Ovary (tissue), 9 donors: ENCODE data around the gene GPR21. TPM values are rescaled to one million over a fixed set of nuclear protein-coding genes. Genes with fewer than 3 reads are reported as not detected.
A peak's percentile ranks its signal among the peaks of the same experiment; 100 is the strongest.

ENCODE experiments used
- DNase-seq, 5 donors: peaks; one replicate each; pipeline ENCODE4 v3.0.0-alpha.2; 2019 to 2020
- H3K27ac ChIP-seq, 2 donors: fragments of 200-600 bp; one replicate each; pipeline versions ENCODE4 v1.5.1 to v1.8.0; 2019 to 2022
- H3K27me3 ChIP-seq: fragments of 200-600 bp; one replicate; pipeline ENCODE4 v1.8.0; 2022
- H3K36me3 ChIP-seq: fragments of 200-600 bp; sonication (generic); one replicate; pipeline ENCODE4 v1.5.1; 2019
- H3K4me1 ChIP-seq: one replicate; pipeline ENCODE4 v1.8.1; 2013; ENCODE audit warnings: mild to moderate bottlenecking, moderate library complexity; ENCODE audit not compliant: insufficient read depth
- H3K4me3 ChIP-seq: fragments of 200-600 bp; sonication (generic); one replicate; pipeline ENCODE4 v1.5.1; 2017
- H3K9me3 ChIP-seq, 2 donors: fragments of 200-600 bp in 1 of 2; sonication (generic) in 1 of 2; one replicate each; pipeline versions ENCODE4 v1.5.1 to v1.8.1; 2013 to 2019; ENCODE audit warnings: mild to moderate bottlenecking in 1 of 2, moderate library complexity in 1 of 2
- CTCF ChIP-seq, 3 donors: fragments of 450-650 bp in 2 of 3; fragments of 200-600 bp in 1 of 3; IDR thresholded peaks; one replicate each; pipeline versions ENCODE4 v1.5.1 to v1.8.0; 2016 to 2022; ENCODE audit warnings: antibody characterized with exemption in 3 of 3, mild to moderate bottlenecking in 1 of 3
- EP300 ChIP-seq: sonication (generic); formaldehyde crosslinking; IDR thresholded peaks from one replicate; pipeline ENCODE4 v1.6.1; 2017; ENCODE audit warnings: antibody characterized with exemption
- POLR2A ChIP-seq: fragments of 450-650 bp; IDR thresholded peaks from one replicate; pipeline ENCODE4 v1.6.1; 2017; ENCODE audit warnings: antibody characterized with exemption, mild to moderate bottlenecking, moderate library complexity
- WGBS, 3 donors: extraction: QIAGEN DNeasy Blood & Tissue Kit in 1 of 3; methylation state at CpG; one replicate each; pipeline versions ENCODE4 v1.1.5 to v1.1.7; 2013 to 2017; 5-methylcytosine and 5-hydroxymethylcytosine counted together
- intact Hi-C, 4 donors: fragments of 100-400 bp; cut with DNase I; formaldehyde crosslinking; loops; one replicate each; pipeline versions ENCODE4 v1.11.0 to v1.15.1; 2022 to 2023
- polyA plus RNA-seq, 2 donors: library from polyadenylated mRNA; stranded (reverse); fragments of 200-250 nt in 1 of 2; fragments of 350-450 nt in 1 of 2; fragmentation: Illumina TruSeq in 1 of 2; extraction: RNeasy Lipid Tissue Mini Kit (QIAGEN cat#74804) in 1 of 2; gene quantifications; one replicate each; pipeline ENCODE4 v1.2.3, GENCODE V29; 2013 to 2014
- total RNA-seq, 7 donors: library from RNA; depleted of rRNA in 2 of 7; stranded (reverse); fragments of >200 nt in 2 of 7; fragmentation: NEBNext Ultra II Directional in 3 of 7; extraction: Animal tissue kit (Norgen Biotek cat#: 25700) in 3 of 7; gene quantifications; one replicate each; pipeline versions ENCODE4 v1.1.0 to v1.2.4, GENCODE V29; 2016 to 2023
- donor health status: DM: no; HTN: no; CAD: no; lungs with moderate emphysema.
- donor health status: DM: no; HTN: no; CAD: no.
- donor health status: Bipolar disorder and iron deficiency.
- donor health status: DM: yes; HTN: yes; CAD: no.
- donor health status: DM: no; HTN: no; CAD: no.
- donor health status: DM: yes; HTN: yes; CAD: no.

GPR21 gene
- total and polyA plus RNA-seq, 9 donors: 0.39 to 2.4 (median 1.7) TPM; not detected in 2

GRCh38 chr9:123036893-123037545, 3.6 kb downstream of the GPR21 start:
- intact Hi-C loops: no loop called here
- TF ChIP-seq EP300 (no peak), POLR2A (no peak), CTCF (IDR thresholded peaks at IDR 0.05) (no peak)
- Histone ChIP-seq H3K36me3 (no peaks in the 10 kb centered on the region), H3K27ac (peak overlapping the region in 1 of 2 donors; percentile 13), H3K27me3 (no peaks in the 10 kb centered on the region), H3K9me3 (no peaks in the 10 kb centered on the region), H3K4me3 (no peak overlapping the region), H3K4me1 (peaks cover 5% of the 10 kb centered on the region)
- DNase-seq: no peak
- WGBS, 3 donors: 19 to 30% (median 24%) methylated on average over 3 of the region's 3 CpGs

- Histone ChIP-seq H3K27me3 (no peaks in the 10 kb centered on the region), H3K4me3 (no peak overlapping the region), H3K9me3 (no peaks in the 10 kb centered on the region), H3K27ac (no peak overlapping the region), H3K4me1 (peaks cover 6% of the 10 kb centered on the region), H3K36me3 (no peaks in the 10 kb centered on the region)
- TF ChIP-seq EP300 (no peak), POLR2A (no peak), CTCF (IDR thresholded peaks at IDR 0.05) (no peak)
- intact Hi-C loops: no loop called here
- DNase-seq: no peak
- 62 to 76% (median 72%) methylated on average over 1 of the region's 1 CpG for WGBS, 3 donors
Observed at GRCh38 chr9:123039617-123040219, 6.3 kb downstream of the GPR21 start.

GRCh38 chr9:123040801-123041200, 7.3 kb downstream of the GPR21 start:
- no peaks in the 10 kb centered on the region for H3K36me3 ChIP-seq
- no peak for DNase-seq
- H3K9me3 ChIP-seq: no peaks in the 10 kb centered on the region
- H3K27ac ChIP-seq: no peak overlapping the region
- no peaks in the 10 kb centered on the region for H3K27me3 ChIP-seq
- intact Hi-C loops: no loop called here
- peaks cover 7% of the 10 kb centered on the region for H3K4me1 ChIP-seq
- TF ChIP-seq POLR2A (no peak), CTCF (IDR thresholded peaks at IDR 0.05) (no peak), EP300 (no peak)
- WGBS, 3 donors: 48 to 53% (median 50%) methylated on average over 1 of the region's 1 CpG
- no peak overlapping the region for H3K4me3 ChIP-seq

GRCh38 chr9:123041489-123041888, 8.0 kb downstream of the GPR21 start:
- no peak overlapping the region for H3K27ac ChIP-seq
- no peak for DNase-seq

More at GRCh38 chr9:123041489-123041888, 8.0 kb downstream of the GPR21 start:
- Histone ChIP-seq H3K36me3 (no peaks in the 10 kb centered on the region), H3K4me3 (no peak overlapping the region), H3K4me1 (peaks cover 10% of the 10 kb centered on the region), H3K9me3 (no peaks in the 10 kb centered on the region), H3K27me3 (no peaks in the 10 kb centered on the region)
- WGBS, 3 donors: 79 to 85% (median 81%) methylated on average over 2 of the region's 2 CpGs
- TF ChIP-seq CTCF (IDR thresholded peaks at IDR 0.05) (no peak), EP300 (no peak), POLR2A (no peak)
- intact Hi-C loops: no loop called here
